GM10847 (cell line): ENCODE measurements around the gene THOC3.

Source experiments
- POLR2A ChIP-seq: IDR thresholded peaks from 2 replicates; pipeline ENCODE4 v1.6.1; 2011; ENCODE audit not compliant: insufficient read length; ENCODE audit errors: extremely low read depth

Gene THOC3

GRCh38 chr5:175967471-175968372 is at the start of gene THOC3:
TSS of gene THOC3 (minus strand) at chr5:175968315. CDS start at chr5:175968208, 107 bp downstream.
- TF ChIP-seq POLR2A = peak; percentile 45

DNA sequence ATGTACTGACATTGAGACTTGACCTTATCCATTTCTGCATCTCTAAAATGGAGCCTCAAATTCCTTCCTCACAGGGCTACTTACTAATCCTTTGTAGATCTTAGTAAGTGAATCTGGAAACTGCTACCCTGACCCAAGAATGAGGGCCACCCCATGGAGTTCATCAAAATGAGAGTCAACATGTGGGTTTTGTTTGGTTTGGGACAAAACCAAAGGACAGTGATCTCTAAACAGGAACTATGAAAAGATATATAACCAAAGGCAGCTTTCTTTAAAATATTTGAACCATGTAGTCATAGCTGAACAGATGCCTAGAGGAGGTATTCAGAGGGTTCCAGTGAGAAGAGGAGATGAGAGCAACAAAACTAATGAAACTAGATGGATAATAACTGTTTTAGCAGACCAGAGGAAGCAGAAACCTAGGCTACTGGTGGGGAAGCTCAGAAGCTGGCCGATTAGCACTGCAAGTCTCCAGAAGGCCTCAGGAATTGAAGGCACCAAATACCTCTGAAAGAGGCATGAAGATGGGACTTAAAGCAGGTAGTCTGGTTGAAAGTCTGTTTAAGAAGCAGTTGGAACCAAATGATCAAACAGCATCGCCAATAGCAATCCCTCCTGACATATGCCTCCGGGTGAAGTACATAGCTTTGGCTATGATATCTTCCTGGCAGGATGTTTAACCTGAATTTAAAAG is 45.8 kb downstream of the THOC3 start:
- TF ChIP-seq POLR2A = no peak

- TF ChIP-seq POLR2A = no peak
Measured at GRCh38 chr5:175921061-175921730, 46.9 kb downstream of the THOC3 start.

DNA sequence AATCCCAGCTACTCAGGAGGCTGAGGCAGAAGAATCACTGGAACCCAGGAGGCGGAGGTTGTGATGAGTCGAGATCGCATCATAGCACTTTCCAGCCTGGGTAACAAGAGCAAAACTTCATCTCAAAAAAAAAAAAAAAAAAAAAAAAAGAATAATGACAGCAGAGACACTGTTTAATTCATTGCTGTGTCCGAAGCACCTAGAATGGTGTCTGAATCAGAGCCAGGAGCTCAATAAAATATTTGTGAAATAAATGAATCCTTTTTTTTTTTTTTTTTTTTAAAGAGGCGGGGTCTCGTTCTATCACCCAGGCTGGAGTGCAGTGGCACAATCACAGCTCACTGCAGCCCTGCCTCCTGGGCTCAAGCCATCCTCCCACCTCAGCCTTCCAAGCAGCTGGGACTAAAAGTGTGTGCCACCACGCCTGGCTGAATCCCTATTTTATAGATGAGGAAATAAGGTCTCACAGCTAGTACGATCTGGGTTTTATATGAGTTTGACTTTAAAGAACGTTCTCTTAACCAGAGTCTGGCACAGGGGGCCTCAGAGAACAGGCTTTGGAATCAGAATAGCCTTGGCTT is 47.8 kb downstream of the THOC3 start:
- no peak for TF ChIP-seq POLR2A
